Ramos (cell line): ENCODE results near the gene ZNF286A.
"Not testable (repeated sequence)": the region's sequence is repeated elsewhere in the genome, so short reads cannot be mapped to it uniquely, and the experiment has no call there.

Experiments
- in situ Hi-C: fragments of 300-500 bp; cut with MboI; formaldehyde crosslinking; loops from one replicate; pipeline ENCODE4 v1.14.3; 2022; ENCODE audit warnings: low sequenced_read_pairs; ENCODE audit not compliant: unreplicated experiment

ZNF286A gene

GRCh38 chr17:15687494-15687893, 12.1 kb upstream of the ZNF286A start:
- in situ Hi-C loops: not testable (repeated sequence)

GRCh38 chr17:15698967-15699366, 585 bp upstream of the ZNF286A start:
- in situ Hi-C loops: not testable (repeated sequence)

DNA sequence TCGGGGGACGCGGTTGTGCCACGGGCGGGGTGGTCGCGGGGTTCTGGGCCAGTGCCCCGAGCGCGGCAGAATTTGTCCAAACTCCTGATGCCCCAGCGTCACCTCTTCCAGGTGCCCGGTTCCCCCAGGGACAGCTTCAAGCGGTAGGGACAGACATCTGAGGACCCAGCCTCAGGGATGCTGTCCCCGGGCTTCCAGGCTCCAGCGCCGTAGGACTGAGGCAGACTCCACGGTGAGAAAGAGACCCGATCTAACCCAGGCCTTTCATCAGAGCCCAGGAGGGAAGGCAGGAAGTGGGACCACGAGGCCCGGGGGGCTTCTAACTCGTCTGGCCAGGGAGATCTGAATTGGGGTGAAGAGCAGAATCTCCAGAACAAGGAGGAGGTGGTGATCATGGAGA, 385 bp downstream of the ZNF286A start:
- in situ Hi-C loops: not testable (repeated sequence)

DNA sequence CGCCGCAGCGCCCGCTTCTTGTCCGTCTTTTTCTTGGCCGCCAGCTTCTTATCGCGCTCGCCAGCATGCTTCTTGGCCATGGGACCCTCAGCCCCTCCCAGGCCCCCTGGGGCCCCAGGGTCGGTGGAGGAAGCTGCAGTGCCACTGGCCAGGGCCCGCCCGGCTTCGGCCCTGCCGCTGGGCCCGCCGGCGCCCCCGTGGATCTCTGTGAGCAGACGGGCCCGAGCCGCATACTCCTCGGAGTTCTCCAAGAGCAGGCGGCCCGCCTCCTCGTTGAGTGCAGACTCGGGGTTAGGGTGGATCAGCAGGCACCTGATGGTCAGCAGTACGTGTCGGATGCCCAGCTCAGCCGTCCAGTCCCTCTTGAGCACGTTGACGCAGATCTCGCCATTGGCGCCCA, 4.7 kb downstream of the ZNF286A start:
- in situ Hi-C loops: not testable (repeated sequence)

DNA sequence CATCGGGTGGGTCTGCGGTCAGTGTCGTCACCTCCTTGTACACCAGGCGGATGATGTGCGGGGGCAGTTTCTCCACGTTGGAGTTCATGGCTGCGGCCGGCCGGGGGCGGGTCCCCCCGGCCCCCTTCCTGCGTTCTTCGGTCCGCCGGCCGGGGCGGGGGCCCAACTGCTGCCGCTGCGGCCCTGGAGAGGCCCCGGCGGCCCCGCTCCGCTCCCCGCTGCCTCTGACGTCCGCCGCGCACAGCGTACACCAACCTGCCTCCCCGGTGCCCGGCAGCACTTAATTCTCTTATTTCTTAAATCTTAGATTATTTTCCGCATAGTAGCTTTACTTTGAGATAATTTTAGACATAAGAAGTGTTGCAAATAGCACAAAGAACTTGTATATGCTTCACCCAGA, 5.3 kb downstream of the ZNF286A start:
- in situ Hi-C loops: not testable (repeated sequence)

DNA sequence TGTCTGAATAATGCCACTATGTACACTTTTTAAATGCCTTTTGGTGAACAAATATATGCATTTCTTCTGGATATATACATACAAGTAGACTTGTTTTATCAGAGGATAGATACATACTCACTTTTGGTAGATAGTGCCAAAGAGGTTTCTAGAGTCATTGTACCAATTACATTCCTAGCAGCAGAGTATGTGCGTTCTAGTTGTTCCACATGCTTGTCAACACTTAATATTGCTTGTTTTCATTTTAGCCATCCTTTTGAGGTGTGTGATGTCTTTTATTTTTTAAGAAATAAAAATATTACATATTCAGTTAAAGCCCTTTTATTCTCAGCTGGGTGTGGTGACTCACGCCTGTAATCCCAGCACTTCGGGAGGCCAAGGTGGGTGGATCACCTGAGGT, 9.3 kb downstream of the ZNF286A start:
- in situ Hi-C loops: not testable (repeated sequence)

GRCh38 chr17:15716601-15717563, 17.3 kb downstream of the ZNF286A start:
- in situ Hi-C loops: not testable (repeated sequence)

DNA sequence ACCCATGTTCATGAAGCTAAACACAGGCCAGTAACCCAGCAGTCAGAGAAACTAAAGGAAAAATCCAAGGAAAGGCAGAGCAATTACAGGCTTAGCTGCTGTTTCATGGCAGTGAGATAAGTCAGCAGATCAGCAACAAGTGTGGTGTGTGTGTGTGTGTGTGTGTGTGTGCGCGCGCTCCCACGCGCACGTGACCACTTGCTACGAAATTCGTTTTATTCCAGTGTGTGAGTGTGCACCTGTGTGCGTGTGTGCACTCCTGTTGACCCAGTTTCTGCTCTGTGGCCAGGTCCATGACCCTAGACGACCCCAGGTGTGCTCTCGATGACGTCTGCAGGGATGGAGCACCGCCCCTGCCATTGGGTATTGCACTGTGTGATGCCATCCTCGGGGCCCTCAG, 31.0 kb downstream of the ZNF286A start:
- in situ Hi-C loops: not testable (repeated sequence)

- in situ Hi-C loops: not testable (repeated sequence)
These were observed 32.3 kb downstream of the ZNF286A start, which contains the start of gene TBC1D26 for GRCh38 chr17:15731900-15732299. TBC1D26 (plus strand) TSS chr17:15732283; CDS start chr17:15735349, 3,066 bp downstream.

DNA sequence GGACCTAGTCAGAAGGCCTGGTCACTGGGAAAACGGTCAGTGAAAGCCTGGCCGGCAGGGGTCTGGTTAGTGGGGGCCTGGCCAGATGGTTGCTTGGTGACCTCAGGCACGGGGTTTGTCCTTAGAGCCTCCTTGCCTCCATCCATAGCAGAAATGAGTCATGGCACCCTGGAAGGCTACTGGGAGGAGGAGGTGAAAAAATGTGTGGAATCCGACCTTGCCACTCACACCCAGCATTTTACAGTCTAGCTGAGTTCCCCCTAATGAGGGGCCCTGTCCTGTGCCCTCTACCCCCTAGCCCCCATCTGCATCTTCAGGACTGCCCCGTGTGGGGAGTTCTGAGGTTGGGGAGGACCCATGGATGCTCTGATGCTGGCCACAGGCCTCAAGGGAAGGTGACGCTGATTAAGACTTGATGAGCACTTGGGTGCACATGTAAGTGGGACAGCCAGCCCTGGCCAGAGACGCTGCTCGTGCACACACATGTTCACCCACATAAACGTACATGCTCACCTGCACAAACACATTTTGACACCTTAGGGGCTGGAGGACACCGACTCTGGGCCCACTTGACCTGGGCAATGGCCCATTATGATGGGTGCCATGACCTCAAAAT, 33.7 kb downstream of the ZNF286A start:
- in situ Hi-C loops: not testable (repeated sequence)

GRCh38 chr17:15736578-15736977, 37.0 kb downstream of the ZNF286A start:
- in situ Hi-C loops: not testable (repeated sequence)

- in situ Hi-C loops: no loop called here
These were observed 38.5 kb downstream of the ZNF286A start for GRCh38 chr17:15738066-15738465.

- in situ Hi-C loops: not testable (repeated sequence)
These were observed 39.7 kb downstream of the ZNF286A start for GRCh38 chr17:15739259-15739658.

DNA sequence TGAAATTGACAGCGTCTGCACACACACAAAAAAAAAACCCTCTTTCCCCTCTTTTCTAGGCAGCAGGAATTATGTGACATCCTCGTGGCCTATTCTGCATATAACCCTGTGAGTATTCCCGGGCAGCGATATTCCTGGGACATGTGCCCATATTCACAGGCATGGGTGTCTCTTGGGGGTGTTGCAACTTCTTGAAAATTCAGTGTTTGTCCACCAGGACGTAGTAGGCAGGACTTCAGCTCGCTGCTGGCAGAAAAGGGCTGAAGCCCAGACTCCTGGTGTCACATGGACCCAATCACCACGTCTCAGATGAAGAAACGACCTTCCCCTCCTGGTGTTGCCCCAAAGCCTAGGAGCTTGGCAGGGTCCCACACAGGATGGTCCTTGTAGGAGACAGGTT, 40.5 kb downstream of the ZNF286A start:
- in situ Hi-C loops: not testable (repeated sequence)

GRCh38 chr17:15740570-15741120, 41.1 kb downstream of the ZNF286A start:
- in situ Hi-C loops: no loop called here

GRCh38 chr17:15741624-15742023, 42.1 kb downstream of the ZNF286A start:
- in situ Hi-C loops: no loop called here

- in situ Hi-C loops: no loop called here
These were observed 42.7 kb downstream of the ZNF286A start for GRCh38 chr17:15742051-15742795.

- in situ Hi-C loops: no loop called here
These were observed 43.4 kb downstream of the ZNF286A start for GRCh38 chr17:15742921-15743320.

GRCh38 chr17:15744074-15744676, 44.6 kb downstream of the ZNF286A start:
- in situ Hi-C loops: no loop called here

DNA sequence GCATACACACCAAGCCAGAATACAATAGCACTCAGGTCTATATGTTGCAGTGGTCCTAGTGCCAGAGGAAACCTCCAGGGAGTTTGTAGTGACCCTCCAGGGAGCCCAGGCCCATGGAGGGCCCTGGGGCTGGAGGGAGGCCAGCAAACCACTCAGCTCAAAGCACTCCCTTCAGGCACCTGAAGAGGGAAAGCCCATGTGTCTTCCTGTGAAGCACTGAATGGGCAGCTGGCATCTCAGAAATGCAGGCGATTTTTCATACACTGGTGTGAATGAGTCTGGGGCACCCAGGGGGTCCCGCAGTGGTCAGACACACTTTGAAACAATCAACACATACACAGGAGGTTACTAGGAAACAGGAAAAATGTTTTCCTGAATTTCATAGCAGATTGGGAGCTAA, 45.3 kb downstream of the ZNF286A start:
- in situ Hi-C loops: no loop called here
